ENCODE measurements around the gene TDRKH.

TDRKH gene

DNA sequence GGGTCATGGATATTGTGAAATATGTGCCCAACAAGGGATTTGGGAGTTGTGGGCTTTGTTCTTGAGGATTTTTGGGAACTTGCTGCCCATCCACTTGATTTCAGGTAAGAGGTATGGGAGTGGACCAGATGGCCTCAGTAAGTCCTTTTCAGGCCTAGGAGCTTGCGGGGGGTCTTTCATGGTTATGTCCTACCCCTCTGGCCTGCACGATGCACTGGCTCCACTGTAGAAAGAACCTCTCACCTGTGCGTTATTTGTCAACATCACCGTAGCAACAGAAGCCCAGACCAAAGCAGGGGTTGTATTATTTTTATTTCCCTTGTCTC is 60.4 kb downstream of the TDRKH start:
- H3K4me3 ChIP-seq (ENCODE audit: low read depth in 1 of 2, low read length in 2 of 2), result no peak overlapping the region
- H3K9ac ChIP-seq (ENCODE audit: low read depth, low read length), result no peak overlapping the region
- TF ChIP-seq EZH2 (IDR thresholded peaks at IDR 0.05; ENCODE audit: borderline replicate concordance, low read depth, low read length, severe bottlenecking), result no peak
- TF ChIP-seq, protein P1, sequence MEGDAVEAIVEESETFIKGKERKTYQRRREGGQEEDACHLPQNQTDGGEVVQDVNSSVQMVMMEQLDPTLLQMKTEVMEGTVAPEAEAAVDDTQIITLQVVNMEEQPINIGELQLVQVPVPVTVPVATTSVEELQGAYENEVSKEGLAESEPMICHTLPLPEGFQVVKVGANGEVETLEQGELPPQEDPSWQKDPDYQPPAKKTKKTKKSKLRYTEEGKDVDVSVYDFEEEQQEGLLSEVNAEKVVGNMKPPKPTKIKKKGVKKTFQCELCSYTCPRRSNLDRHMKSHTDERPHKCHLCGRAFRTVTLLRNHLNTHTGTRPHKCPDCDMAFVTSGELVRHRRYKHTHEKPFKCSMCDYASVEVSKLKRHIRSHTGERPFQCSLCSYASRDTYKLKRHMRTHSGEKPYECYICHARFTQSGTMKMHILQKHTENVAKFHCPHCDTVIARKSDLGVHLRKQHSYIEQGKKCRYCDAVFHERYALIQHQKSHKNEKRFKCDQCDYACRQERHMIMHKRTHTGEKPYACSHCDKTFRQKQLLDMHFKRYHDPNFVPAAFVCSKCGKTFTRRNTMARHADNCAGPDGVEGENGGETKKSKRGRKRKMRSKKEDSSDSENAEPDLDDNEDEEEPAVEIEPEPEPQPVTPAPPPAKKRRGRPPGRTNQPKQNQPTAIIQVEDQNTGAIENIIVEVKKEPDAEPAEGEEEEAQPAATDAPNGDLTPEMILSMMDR (IDR thresholded peaks at IDR 0.05; ENCODE audit: borderline replicate concordance, extremely low read depth, low read length, poor library complexity, severe bottlenecking), result no peak
- DNase-seq, result no peak
- H3K27me3 ChIP-seq (ENCODE audit: insufficient read depth, low read length, poor library complexity), result peaks cover 10% of the 10 kb centered on the region
- H3K4me1 ChIP-seq (ENCODE audit: insufficient read depth, low read length), result no peaks in the 10 kb centered on the region
- H3K9me3 ChIP-seq (ENCODE audit: insufficient read depth, low read length, severe bottlenecking), result no peaks in the 10 kb centered on the region
- ATAC-seq (ENCODE audit: insufficient read depth, low read depth), result no peak
- no peak overlapping the region for H3K27ac ChIP-seq (ENCODE audit: low read length)
- H3K4me2 ChIP-seq (ENCODE audit: insufficient read depth, low read length), result no peak overlapping the region
- no peaks in the 10 kb centered on the region for H4K20me1 ChIP-seq (ENCODE audit: insufficient read depth, low read length)
- H3K36me3 ChIP-seq (ENCODE audit: insufficient read depth, low read length), result no peaks in the 10 kb centered on the region
- H2AFZ ChIP-seq (ENCODE audit: low read depth, low read length), result no peak overlapping the region
- H3K79me2 ChIP-seq (ENCODE audit: insufficient read depth, low read length), result no peaks in the 10 kb centered on the region

DNA sequence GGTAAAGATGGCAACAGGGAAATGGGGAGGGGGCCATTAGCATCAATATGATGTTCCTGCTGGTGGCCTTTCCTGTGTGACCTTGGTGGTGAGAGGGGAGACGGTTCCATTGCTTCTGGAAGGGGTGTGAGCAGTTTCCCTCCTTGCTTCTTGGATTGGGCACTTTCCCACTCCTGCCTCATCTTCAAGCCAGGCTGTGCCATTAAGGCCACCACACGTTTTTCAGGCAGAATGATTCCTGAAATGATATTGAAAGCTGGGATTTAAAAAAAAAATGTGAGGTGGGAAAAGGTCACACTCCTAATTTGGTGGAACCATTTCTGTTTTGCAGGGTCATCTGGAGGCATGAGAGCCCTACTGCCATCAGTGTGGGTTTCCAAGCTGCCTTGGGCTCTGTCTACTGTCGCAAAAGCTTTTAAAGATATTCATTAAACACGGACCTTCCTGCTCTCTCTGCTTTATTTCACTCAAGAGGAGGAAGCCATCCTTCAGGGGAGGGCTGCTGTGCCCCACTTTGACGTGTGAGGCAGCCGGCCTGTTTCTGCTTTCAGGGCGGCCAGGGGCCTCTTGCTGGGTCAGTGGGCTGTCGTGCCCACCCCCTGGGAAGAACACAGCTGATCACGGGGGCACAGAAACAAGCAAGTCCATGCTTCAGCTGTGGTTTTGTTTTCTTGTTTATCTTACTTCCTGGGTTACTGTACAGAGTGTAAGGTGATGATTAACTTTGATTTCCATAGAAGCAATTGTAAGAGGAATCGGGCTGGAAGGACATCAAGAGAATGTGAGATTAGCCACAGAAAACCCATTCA is 60.9 kb downstream of the TDRKH start:
- no peak for DNase-seq
- no peaks in the 10 kb centered on the region for H3K79me2 ChIP-seq (ENCODE audit: insufficient read depth, low read length)
- no peak overlapping the region for H3K4me3 ChIP-seq (ENCODE audit: low read depth in 1 of 2, low read length in 2 of 2)
- H3K9me3 ChIP-seq (ENCODE audit: insufficient read depth, low read length, severe bottlenecking), result no peaks in the 10 kb centered on the region
- TF ChIP-seq, protein P1 (IDR thresholded peaks at IDR 0.05; ENCODE audit: borderline replicate concordance, extremely low read depth, low read length, poor library complexity, severe bottlenecking), result no peak
- TF ChIP-seq EZH2 (IDR thresholded peaks at IDR 0.05; ENCODE audit: borderline replicate concordance, low read depth, low read length, severe bottlenecking), result no peak
- no peak for ATAC-seq (ENCODE audit: insufficient read depth, low read depth)
- H4K20me1 ChIP-seq (ENCODE audit: insufficient read depth, low read length), result no peaks in the 10 kb centered on the region
- H3K27me3 ChIP-seq (ENCODE audit: insufficient read depth, low read length, poor library complexity), result peaks cover 10% of the 10 kb centered on the region
- H3K36me3 ChIP-seq (ENCODE audit: insufficient read depth, low read length), result no peaks in the 10 kb centered on the region
- no peak overlapping the region for H3K27ac ChIP-seq (ENCODE audit: low read length)
- no peak overlapping the region for H3K9ac ChIP-seq (ENCODE audit: low read depth, low read length)
- H3K4me1 ChIP-seq (ENCODE audit: insufficient read depth, low read length), result no peaks in the 10 kb centered on the region
- no peak overlapping the region for H2AFZ ChIP-seq (ENCODE audit: low read depth, low read length)
- H3K4me2 ChIP-seq (ENCODE audit: insufficient read depth, low read length), result no peak overlapping the region

DNA sequence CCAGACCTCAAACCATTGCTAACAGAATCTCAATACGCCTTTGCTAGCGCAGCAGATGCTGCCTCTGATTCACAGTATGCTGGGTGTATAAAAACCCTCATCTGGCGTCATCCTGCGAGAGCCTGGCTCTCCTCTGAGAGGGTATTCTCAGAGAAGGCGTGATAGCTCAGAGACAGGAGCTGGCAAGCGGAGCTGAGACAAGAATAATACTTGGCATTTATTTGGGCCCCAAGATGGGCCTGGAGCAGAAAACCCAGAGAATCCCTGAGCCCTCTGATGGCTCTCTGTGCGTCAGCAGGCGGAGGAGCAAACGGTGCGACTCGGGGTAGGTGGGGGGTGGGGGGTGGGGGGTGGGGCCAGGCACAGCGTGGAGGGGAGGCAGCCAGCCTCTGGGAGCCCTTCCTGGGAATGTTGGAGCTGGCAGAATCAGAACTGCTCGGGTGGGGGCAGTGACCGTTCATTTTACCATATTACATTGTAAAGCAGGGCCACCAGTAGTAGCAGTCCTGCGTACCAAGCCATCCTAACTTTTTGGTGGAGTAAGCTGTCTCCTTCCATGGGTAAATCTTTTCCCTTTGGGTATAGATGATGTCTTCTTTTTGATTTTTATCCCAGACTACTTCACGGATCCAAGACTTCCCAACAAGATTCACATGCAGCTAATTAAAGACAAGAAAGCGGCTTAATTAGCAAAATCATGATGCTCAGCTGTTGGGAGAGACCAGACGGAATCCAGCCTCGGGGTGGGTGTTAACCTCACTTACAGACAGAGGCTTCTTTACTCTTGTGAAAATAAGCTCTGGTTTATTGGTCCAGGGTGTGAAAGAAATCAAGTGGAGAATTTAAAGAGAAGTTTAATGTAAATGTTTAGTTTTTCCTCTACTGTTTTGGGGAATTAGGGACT is 61.9 kb downstream of the TDRKH start:
- H3K27ac ChIP-seq (ENCODE audit: low read length), result no peak overlapping the region
- no peak overlapping the region for H3K4me3 ChIP-seq (ENCODE audit: low read depth in 1 of 2, low read length in 2 of 2)
- DNase-seq, result no peak
- no peak overlapping the region for H2AFZ ChIP-seq (ENCODE audit: low read depth, low read length)
- H3K4me2 ChIP-seq (ENCODE audit: insufficient read depth, low read length), result no peak overlapping the region
- no peaks in the 10 kb centered on the region for H3K4me1 ChIP-seq (ENCODE audit: insufficient read depth, low read length)
- no peaks in the 10 kb centered on the region for H4K20me1 ChIP-seq (ENCODE audit: insufficient read depth, low read length)
- no peaks in the 10 kb centered on the region for H3K79me2 ChIP-seq (ENCODE audit: insufficient read depth, low read length)
- H3K36me3 ChIP-seq (ENCODE audit: insufficient read depth, low read length), result no peaks in the 10 kb centered on the region
- ATAC-seq (ENCODE audit: insufficient read depth, low read depth), result no peak
- no peaks in the 10 kb centered on the region for H3K9me3 ChIP-seq (ENCODE audit: insufficient read depth, low read length, severe bottlenecking)
- peaks cover 10% of the 10 kb centered on the region for H3K27me3 ChIP-seq (ENCODE audit: insufficient read depth, low read length, poor library complexity)
- TF ChIP-seq, protein P1 (IDR thresholded peaks at IDR 0.05; ENCODE audit: borderline replicate concordance, extremely low read depth, low read length, poor library complexity, severe bottlenecking), result no peak
- TF ChIP-seq EZH2 (IDR thresholded peaks at IDR 0.05; ENCODE audit: borderline replicate concordance, low read depth, low read length, severe bottlenecking), result no peak
- no peak overlapping the region for H3K9ac ChIP-seq (ENCODE audit: low read depth, low read length)

Data from DND-41 (cell line).